Activated CD4-positive, alpha-beta T cell treated with anti-CD3 and anti-CD28 coated beads for 36 hours (primary cell): Measurements from ENCODE around the gene CHMP2A. TPM values are rescaled to one million over a fixed set of nuclear protein-coding genes. Genes with fewer than 3 reads are reported as not detected.

Experiments used
- ATAC-seq: fragments of 200-7000 bp; cut with Tn5 transposase; one replicate; pipeline ENCODE4 v1.10.0; 2021; ENCODE audit warnings: mild to moderate bottlenecking, moderate library complexity
- CTCF ChIA-PET: fragments of 350-600 bp; sonication (Branson Sonifier 250); formaldehyde crosslinking; loops from one replicate; lab custom pipeline; 2021; ENCODE audit warnings: antibody characterized with exemption; lab: Charles Lee
- POLR2A ChIA-PET: fragments of 350-600 bp; sonication (Branson Sonifier 250); formaldehyde crosslinking; loops from one replicate; lab custom pipeline; 2021; ENCODE audit warnings: antibody characterized with exemption, inconsistent platforms; lab: Charles Lee
- DNase-seq: peaks from one replicate; pipeline ENCODE4 v3.0.0-alpha.2; 2020
- H3K27ac Mint-ChIP-seq: one replicate; pipeline ENCODE4 v1.8.0; 2021; ENCODE audit warnings: mixed read lengths
- H3K27me3 Mint-ChIP-seq: one replicate; pipeline ENCODE4 v1.8.0; 2021; ENCODE audit warnings: mixed read lengths
- H3K36me3 Mint-ChIP-seq: one replicate; pipeline ENCODE4 v1.8.0; 2021; ENCODE audit warnings: low read depth, mixed read lengths
- H3K4me1 Mint-ChIP-seq: one replicate; pipeline ENCODE4 v1.8.0; 2021; ENCODE audit warnings: mixed read lengths
- H3K4me3 Mint-ChIP-seq: one replicate; pipeline ENCODE4 v1.8.0; 2021; ENCODE audit warnings: mild to moderate bottlenecking, moderate library complexity, mixed read lengths
- H3K9me3 Mint-ChIP-seq: one replicate; pipeline ENCODE4 v1.8.0; 2021; ENCODE audit warnings: low read depth, mixed read lengths
- intact Hi-C, 2 experiments: fragments of 100-400 bp; cut with DNase I in 1 of 2; cut with micrococcal nuclease in 1 of 2; formaldehyde crosslinking; loops; one replicate each; pipeline versions ENCODE4 v1.14.2 to v1.15.1; 2022 to 2024; cut with DNase I, micrococcal nuclease
- total RNA-seq, 2 experiments: library from RNA; stranded (reverse); gene quantifications; one replicate each; pipeline ENCODE4 v1.2.3, GENCODE V29; 2021

The CHMP2A gene
- total RNA-seq, 2 experiments from 2014 or later = 101 to 107 TPM

GRCh38 chr19:58559275-58560006 is 4.5 kb upstream of the CHMP2A start:
- no peaks in the 10 kb centered on the region for H3K9me3 Mint-ChIP-seq
- DNase-seq = peak; percentile 90
- H3K4me1 Mint-ChIP-seq = peaks cover 67% of the 10 kb centered on the region
- peak overlapping the region; percentile 100 for H3K27ac Mint-ChIP-seq
- peak overlapping the region; percentile 92 for H3K4me3 Mint-ChIP-seq
- H3K36me3 Mint-ChIP-seq = peaks cover 38% of the 10 kb centered on the region
- ChIA-PET CTCF (interaction anchor here (1.0 to 2.7 kb wide), 4 partner anchors 9 to 46 kb away, joined by 3 to 22 read pairs (median 5); partner anchors contain the start of gene ZBTB45), POLR2A (interaction anchor here (0.6 to 2.4 kb wide), 6 partner anchors 12 to 376 kb away, joined by 3 to 12 read pairs (median 9); partner anchors contain the start of genes MZF1, TRIM28 and ZBTB45)
- no peaks in the 10 kb centered on the region for H3K27me3 Mint-ChIP-seq
- intact Hi-C loops = loop anchor here (1.0 to 2.0 kb wide), 7 partner anchors 13 to 178 kb away; partner anchors contain the start of genes MZF1 (in 1 of the 2), RPS5 (in 1 of the 2), TRIM28 (in 1 of the 2) and ZNF324 (in 1 of the 2)
- ATAC-seq = peak; percentile 20

- ChIA-PET CTCF (interaction anchor here (1.0 to 2.7 kb wide), 4 partner anchors 8 to 45 kb away, joined by 3 to 22 read pairs (median 5); partner anchors contain the start of gene ZBTB45), POLR2A (interaction anchor here (0.6 to 2.4 kb wide), 8 partner anchors 12 to 375 kb away, joined by 3 to 12 read pairs (median 7); partner anchors contain the start of genes MZF1, TRIM28 and ZBTB45)
- H3K4me3 Mint-ChIP-seq = peak overlapping the region; percentile 92
- DNase-seq (peak; percentile 100), ATAC-seq (peak; percentile 69)
- no peaks in the 10 kb centered on the region for H3K27me3 Mint-ChIP-seq
- peaks cover 65% of the 10 kb centered on the region for H3K4me1 Mint-ChIP-seq
- peak overlapping the region; percentile 100 for H3K27ac Mint-ChIP-seq
- no peaks in the 10 kb centered on the region for H3K9me3 Mint-ChIP-seq
- intact Hi-C loops = loop anchor here (1.0 to 2.0 kb wide), 12 partner anchors 14 to 375 kb away; partner anchors contain the start of genes MZF1 (in 1 of the 2), RPS5 (in 1 of the 2), TRIM28 (in 1 of the 2) and ZBTB45 (in 1 of the 2)
- H3K36me3 Mint-ChIP-seq = peaks cover 44% of the 10 kb centered on the region
Measured at GRCh38 chr19:58558623-58559274, 3.8 kb upstream of the CHMP2A start.

- intact Hi-C loops = loop anchor here (1.0 to 2.0 kb wide), 6 partner anchors 13 to 375 kb away; partner anchors contain the start of genes TRIM28 (in 1 of the 2), ZBTB45 (in 1 of the 2), ZNF274 (in 1 of the 2) and ZNF446 (in 1 of the 2)
- Mint-ChIP-seq H3K36me3 (peaks cover 48% of the 10 kb centered on the region), H3K9me3 (no peaks in the 10 kb centered on the region), H3K27ac (peak within 1 kb of the TSS; percentile 100), H3K4me3 (peak within 1 kb of the TSS; percentile 92), H3K4me1 (peaks cover 62% of the 10 kb centered on the region), H3K27me3 (no peaks in the 10 kb centered on the region)
- peak; percentile 82 for DNase-seq
- no peak for ATAC-seq
- ChIA-PET CTCF (interaction anchor here (1.3 to 2.7 kb wide), 2 partner anchors 8 to 39 kb away, joined by 4 to 22 read pairs; partner anchors contain the start of gene ZBTB45), POLR2A (interaction anchor here (1.0 to 1.5 kb wide), 2 partner anchors 14 to 38 kb away, joined by 3 to 5 read pairs; partner anchors contain the start of genes TRIM28 and ZBTB45)
Measured at GRCh38 chr19:58558066-58558622, 3.2 kb upstream of the CHMP2A start, which contains the start of gene UBE2M. TSS of gene UBE2M (minus strand) at chr19:58558611. CDS start at chr19:58558381, 230 bp downstream.

GRCh38 chr19:58557221-58558065 is 2.5 kb upstream of the CHMP2A start:
- peak overlapping the region; percentile 92 for H3K4me3 Mint-ChIP-seq
- intact Hi-C loops = loop anchor here (1.0 to 2.0 kb wide), 6 partner anchors 13 to 374 kb away; partner anchors contain the start of genes TRIM28 (in 1 of the 2), ZBTB45 (in 1 of the 2), ZNF274 (in 1 of the 2) and ZNF446 (in 1 of the 2)
- peaks cover 53% of the 10 kb centered on the region for H3K36me3 Mint-ChIP-seq
- ATAC-seq (no peak), DNase-seq (peak; percentile 37)
- peaks cover 65% of the 10 kb centered on the region for H3K4me1 Mint-ChIP-seq
- ChIA-PET CTCF (interaction anchor here (0.5 to 2.7 kb wide), 4 partner anchors 11 to 253 kb away, joined by 3 to 22 read pairs (median 3); partner anchors contain the start of gene ZBTB45), POLR2A (interaction anchor here (1.0 to 1.5 kb wide), 2 partner anchors 14 to 37 kb away, joined by 3 to 5 read pairs; partner anchors contain the start of genes TRIM28 and ZBTB45)
- no peaks in the 10 kb centered on the region for H3K9me3 Mint-ChIP-seq
- H3K27ac Mint-ChIP-seq = peak overlapping the region; percentile 94
- no peaks in the 10 kb centered on the region for H3K27me3 Mint-ChIP-seq

GRCh38 chr19:58556622-58557220 is 1.8 kb upstream of the CHMP2A start:
- CTCF ChIA-PET = interaction anchor here (0.5 to 0.6 kb wide), 2 partner anchors 12 to 252 kb away, joined by 3 read pairs; no protein-coding TSS in a partner anchor
- Mint-ChIP-seq H3K9me3 (no peaks in the 10 kb centered on the region), H3K36me3 (peaks cover 59% of the 10 kb centered on the region), H3K27me3 (no peaks in the 10 kb centered on the region), H3K4me3 (peak overlapping the region; percentile 92), H3K27ac (peak overlapping the region; percentile 88), H3K4me1 (peaks cover 58% of the 10 kb centered on the region)
- ATAC-seq (no peak), DNase-seq (no peak)
- POLR2A ChIA-PET = no interaction called here
- intact Hi-C loops = no loop called here

- ChIA-PET CTCF (interaction anchor here (0.9 to 2.1 kb wide), 4 partner anchors 10 to 42 kb away, joined by 4 to 20 read pairs (median 6); partner anchors contain the start of genes TRIM28 and ZBTB45), POLR2A (interaction anchor here (1.4 to 3.5 kb wide), 2 partner anchors 11 to 36 kb away, joined by 8 to 41 read pairs; partner anchors contain the start of gene TRIM28)
- Mint-ChIP-seq H3K36me3 (peaks cover 65% of the 10 kb centered on the region), H3K27me3 (no peaks in the 10 kb centered on the region), H3K4me3 (peak overlapping the region; percentile 92), H3K9me3 (no peaks in the 10 kb centered on the region), H3K4me1 (peaks cover 51% of the 10 kb centered on the region), H3K27ac (peak overlapping the region; percentile 88)
- no peak for DNase-seq
- no peak for ATAC-seq
- intact Hi-C loops = loop anchor here in 1 of 2 experiments (1.0 kb wide), 3 partner anchors 12 to 90 kb away; partner anchors contain the start of genes TRIM28 and ZBTB45
Measured at GRCh38 chr19:58555920-58556621, 1.2 kb upstream of the CHMP2A start.

GRCh38 chr19:58555369-58555885 is 522 bp upstream of the CHMP2A start:
- CTCF ChIA-PET = interaction anchor here (0.9 to 2.1 kb wide), 5 partner anchors 10 to 41 kb away, joined by 4 to 20 read pairs (median 5); partner anchors contain the start of genes TRIM28 and ZBTB45
- Mint-ChIP-seq H3K9me3 (no peaks in the 10 kb centered on the region), H3K27me3 (no peaks in the 10 kb centered on the region), H3K4me3 (peak overlapping the region; percentile 92), H3K27ac (peak overlapping the region; percentile 95), H3K36me3 (peaks cover 72% of the 10 kb centered on the region), H3K4me1 (peaks cover 46% of the 10 kb centered on the region)
- POLR2A ChIA-PET = interaction anchor here (0.8 to 3.5 kb wide), 4 partner anchors 9 to 42 kb away, joined by 3 to 41 read pairs (median 6); partner anchors contain the start of gene TRIM28
- ATAC-seq = no peak
- intact Hi-C loops = loop anchor here in 1 of 2 experiments (1.0 kb wide), 3 partner anchors 11 to 89 kb away; partner anchors contain the start of genes TRIM28 and ZBTB45
- DNase-seq = no peak

GRCh38 chr19:58553799-58554493 is 959 bp downstream of the CHMP2A start:
- H3K27ac Mint-ChIP-seq = peak overlapping the region; percentile 95
- H3K27me3 Mint-ChIP-seq = no peaks in the 10 kb centered on the region
- H3K9me3 Mint-ChIP-seq = no peaks in the 10 kb centered on the region
- no peak for ATAC-seq
- POLR2A ChIA-PET = interaction anchor here (1.0 to 3.5 kb wide), 2 partner anchors 9 to 34 kb away, joined by 3 to 41 read pairs; partner anchors contain the start of genes TRIM28 and ZBTB45
- H3K4me3 Mint-ChIP-seq = peak overlapping the region; percentile 92
- peaks cover 81% of the 10 kb centered on the region for H3K36me3 Mint-ChIP-seq
- CTCF ChIA-PET = interaction anchor here (0.7 to 2.1 kb wide), 5 partner anchors 10 to 65 kb away, joined by 3 to 20 read pairs (median 5); partner anchors contain the start of genes TRIM28 and ZBTB45
- H3K4me1 Mint-ChIP-seq = peaks cover 41% of the 10 kb centered on the region
- intact Hi-C loops = loop anchor here in 1 of 2 experiments (1.0 kb wide), 1 partner anchor 9 kb away; no protein-coding TSS in a partner anchor
- no peak for DNase-seq
